Mesothelial cell of epicardium (in vitro differentiated cells): ENCODE measurements around the gene NFKBIE. TPM values are rescaled to one million over a fixed set of nuclear protein-coding genes. Genes with fewer than 3 reads are reported as not detected.

Source experiments
- DNase-seq, 2 experiments: peaks; one replicate each; pipeline ENCODE4 v3.0.0; 2021; ENCODE audit warnings: low spot score in 2 of 2; ENCODE audit not compliant: unreplicated experiment in 2 of 2
- H3K27ac Mint-ChIP-seq: 2 replicates; pipeline ENCODE4 v1.8.0; 2021; ENCODE audit warnings: mixed read lengths
- H3K27me3 Mint-ChIP-seq: 2 replicates; pipeline ENCODE4 v1.8.0; 2021; ENCODE audit warnings: low read depth, mixed read lengths
- H3K36me3 Mint-ChIP-seq: 2 replicates; pipeline ENCODE4 v1.8.0; 2021; ENCODE audit warnings: mixed read lengths
- H3K4me1 Mint-ChIP-seq: 2 replicates; pipeline ENCODE4 v1.8.0; 2021; ENCODE audit warnings: mixed read lengths
- H3K4me3 Mint-ChIP-seq: 2 replicates; pipeline ENCODE4 v1.8.0; 2021; ENCODE audit warnings: mild to moderate bottlenecking, moderate library complexity, mixed read lengths
- H3K9me3 Mint-ChIP-seq: 2 replicates; pipeline ENCODE4 v1.8.0; 2021; ENCODE audit warnings: mixed read lengths
- CTCF ChIP-seq: fragments of 200-600 bp; sonication (generic); IDR thresholded peaks from one replicate; pipeline ENCODE4 v1.5.0; 2021; ENCODE audit warnings: antibody characterized with exemption; ENCODE audit not compliant: unreplicated experiment
- total RNA-seq: library from RNA; stranded (reverse); gene quantifications from 3 replicates; pipeline ENCODE4 v1.2.1, GENCODE V29; 2021

Gene NFKBIE
- total RNA-seq, 1 donor from 2014 or later = 9.7 TPM

DNA sequence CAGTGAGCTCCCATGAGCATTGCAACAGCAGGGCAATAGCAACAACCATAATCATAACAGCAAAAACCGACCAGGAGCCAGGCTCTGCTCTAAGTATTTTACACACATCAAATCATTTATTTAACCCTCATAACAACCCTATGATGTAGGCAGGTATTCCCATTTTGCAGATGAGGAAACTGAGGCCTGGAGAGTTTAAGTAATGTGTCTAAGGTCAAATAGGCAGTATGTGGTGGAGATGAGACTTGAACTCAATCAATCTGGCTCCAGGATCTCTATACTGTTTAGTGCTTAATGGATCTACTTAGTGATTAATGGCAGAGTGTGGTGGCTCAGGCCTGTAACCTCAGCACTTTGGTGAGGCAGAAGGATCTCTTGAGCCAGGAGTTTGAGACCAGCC, 8.3 kb upstream of the NFKBIE start:
- peaks cover 69% of the 10 kb centered on the region for H3K27me3 Mint-ChIP-seq
- no peak for TF ChIP-seq CTCF
- H3K36me3 Mint-ChIP-seq = no peaks in the 10 kb centered on the region
- DNase-seq = no peak
- no peak overlapping the region for H3K27ac Mint-ChIP-seq
- peaks cover 3% of the 10 kb centered on the region for H3K4me1 Mint-ChIP-seq
- no peak overlapping the region for H3K4me3 Mint-ChIP-seq
- H3K9me3 Mint-ChIP-seq = no peaks in the 10 kb centered on the region

DNA sequence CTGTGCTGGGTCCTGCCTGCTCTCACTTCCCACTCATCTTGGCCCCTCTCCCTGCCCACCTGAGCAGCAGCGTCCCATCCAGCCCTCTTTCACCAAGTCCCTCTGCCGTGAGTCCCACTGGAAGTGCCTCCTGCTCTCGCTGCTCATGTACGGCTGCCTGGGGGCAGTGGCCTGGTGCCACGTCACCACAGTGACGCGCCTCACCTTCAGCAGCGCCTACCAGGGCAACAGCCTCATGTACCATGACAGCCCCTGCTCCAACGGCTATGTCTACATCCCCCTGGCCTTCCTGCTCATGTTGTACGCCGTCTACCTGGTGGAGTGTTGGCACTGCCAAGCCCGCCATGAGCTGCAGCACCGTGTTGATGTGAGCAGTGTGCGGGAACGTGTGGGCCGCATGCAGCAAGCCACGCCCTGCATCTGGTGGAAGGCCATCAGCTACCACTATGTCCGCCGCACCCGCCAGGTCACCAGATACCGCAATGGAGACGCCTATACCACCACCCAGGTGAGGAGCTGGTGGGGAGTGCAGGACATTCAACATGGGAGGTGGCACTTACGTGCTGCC, 7.7 kb upstream of the NFKBIE start:
- DNase-seq = no peak
- H3K27me3 Mint-ChIP-seq = peaks cover 69% of the 10 kb centered on the region
- H3K4me3 Mint-ChIP-seq = no peak overlapping the region
- H3K9me3 Mint-ChIP-seq = no peaks in the 10 kb centered on the region
- H3K27ac Mint-ChIP-seq = no peak overlapping the region
- TF ChIP-seq CTCF = no peak
- peaks cover 3% of the 10 kb centered on the region for H3K4me1 Mint-ChIP-seq
- H3K36me3 Mint-ChIP-seq = no peaks in the 10 kb centered on the region

- Mint-ChIP-seq H3K36me3 (no peaks in the 10 kb centered on the region), H3K4me1 (peaks cover 3% of the 10 kb centered on the region), H3K4me3 (peak overlapping the region; percentile 2), H3K27me3 (peaks cover 69% of the 10 kb centered on the region), H3K9me3 (no peaks in the 10 kb centered on the region), H3K27ac (no peak overlapping the region)
- DNase-seq = no peak
- no peak for TF ChIP-seq CTCF
Measured at GRCh38 chr6:44272529-44272928, 7.2 kb upstream of the NFKBIE start.

DNA sequence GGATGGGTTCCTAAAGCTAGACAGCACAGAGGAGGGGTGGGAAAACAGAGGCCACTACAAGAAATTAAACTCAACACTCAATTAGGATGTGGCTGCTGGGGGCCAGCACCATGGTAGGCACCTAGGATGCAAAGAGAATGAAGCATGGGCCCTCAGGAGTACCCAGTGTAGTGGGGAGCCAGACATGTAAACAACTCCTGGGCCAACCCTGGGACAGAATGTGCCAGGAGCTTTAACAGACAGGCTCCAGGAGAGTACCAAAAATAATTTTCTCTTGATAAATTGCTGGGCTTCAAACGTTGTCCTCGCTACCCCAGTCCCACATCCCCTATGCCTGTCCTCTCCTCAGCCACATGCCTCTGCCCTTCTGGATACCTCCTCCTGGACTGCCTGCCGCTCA, 6.6 kb upstream of the NFKBIE start:
- peaks cover 3% of the 10 kb centered on the region for H3K4me1 Mint-ChIP-seq
- peak overlapping the region; percentile 66 for H3K4me3 Mint-ChIP-seq
- H3K9me3 Mint-ChIP-seq = no peaks in the 10 kb centered on the region
- no peak for TF ChIP-seq CTCF
- no peaks in the 10 kb centered on the region for H3K36me3 Mint-ChIP-seq
- H3K27ac Mint-ChIP-seq = no peak overlapping the region
- no peak for DNase-seq
- peaks cover 67% of the 10 kb centered on the region for H3K27me3 Mint-ChIP-seq

DNA sequence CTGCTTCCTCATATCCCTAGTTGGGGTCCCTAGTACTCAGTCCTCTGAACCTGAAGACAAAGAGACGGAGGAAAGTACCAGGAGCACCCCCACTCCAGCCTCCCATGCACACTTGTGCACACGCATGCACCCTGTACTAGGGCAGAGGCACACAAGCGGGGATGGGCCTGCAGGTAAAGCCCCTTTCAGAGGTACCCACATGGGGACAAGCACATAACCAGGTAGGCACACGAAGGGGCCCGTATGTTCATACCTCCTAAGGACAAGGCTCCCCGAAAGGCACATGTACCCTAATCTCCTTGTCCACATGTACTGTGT, 6.0 kb upstream of the NFKBIE start:
- no peak for TF ChIP-seq CTCF
- Mint-ChIP-seq H3K4me3 (peak overlapping the region; percentile 66), H3K36me3 (no peaks in the 10 kb centered on the region), H3K27me3 (peaks cover 66% of the 10 kb centered on the region), H3K4me1 (peaks cover 3% of the 10 kb centered on the region), H3K9me3 (no peaks in the 10 kb centered on the region), H3K27ac (no peak overlapping the region)
- no peak for DNase-seq
